Measurements from ENCODE around the gene TTYH2.

The TTYH2 gene

GRCh38 chr17:74196541-74197317 lies 16.6 kb upstream of the TTYH2 start:
- no peak for FAIRE-seq

- no peak for FAIRE-seq
These were observed 15.6 kb upstream of the TTYH2 start for GRCh38 chr17:74197801-74198200.

GRCh38 chr17:74198694-74199093 lies 14.7 kb upstream of the TTYH2 start:
- no peak for FAIRE-seq

- peak; percentile 39 for FAIRE-seq
These were observed 13.9 kb upstream of the TTYH2 start for GRCh38 chr17:74199306-74200092.

GRCh38 chr17:74200112-74200511 lies 13.3 kb upstream of the TTYH2 start:
- no peak for FAIRE-seq

- FAIRE-seq = no peak
These were observed 12.1 kb upstream of the TTYH2 start for GRCh38 chr17:74201250-74201649.

GRCh38 chr17:74201948-74202347 lies 11.4 kb upstream of the TTYH2 start:
- no peak for FAIRE-seq

GRCh38 chr17:74202938-74203337 lies 10.4 kb upstream of the TTYH2 start:
- no peak for FAIRE-seq

- FAIRE-seq = peak; percentile 90
These were observed 9.7 kb upstream of the TTYH2 start, which contains the start of gene RPL38 for GRCh38 chr17:74203439-74204240. RPL38 (plus strand) TSS chr17:74203678; CDS start chr17:74203956, 278 bp downstream.

- FAIRE-seq = no peak
These were observed 8.9 kb upstream of the TTYH2 start for GRCh38 chr17:74204474-74204873.

- FAIRE-seq = no peak
These were observed 8.1 kb upstream of the TTYH2 start for GRCh38 chr17:74205274-74205673.

- no peak for FAIRE-seq
These were observed 7.0 kb upstream of the TTYH2 start for GRCh38 chr17:74206332-74206818.

GRCh38 chr17:74210191-74211140 lies 2.9 kb upstream of the TTYH2 start:
- FAIRE-seq = no peak

GRCh38 chr17:74211141-74211911 lies 2.0 kb upstream of the TTYH2 start:
- no peak for FAIRE-seq

- FAIRE-seq = no peak
These were observed 1.5 kb upstream of the TTYH2 start for GRCh38 chr17:74211912-74212208.

- no peak for FAIRE-seq
These were observed 1.0 kb upstream of the TTYH2 start for GRCh38 chr17:74212209-74212912.

GRCh38 chr17:74213861-74214391 lies 555 bp downstream of the TTYH2 start:
- FAIRE-seq = no peak

GRCh38 chr17:74214484-74215341 lies 1.3 kb downstream of the TTYH2 start:
- FAIRE-seq = no peak

GRCh38 chr17:74215342-74215727 lies 2.0 kb downstream of the TTYH2 start:
- no peak for FAIRE-seq

All from A204.1 (cell line).